ENCODE data around the gene GPD1L.

DNA sequence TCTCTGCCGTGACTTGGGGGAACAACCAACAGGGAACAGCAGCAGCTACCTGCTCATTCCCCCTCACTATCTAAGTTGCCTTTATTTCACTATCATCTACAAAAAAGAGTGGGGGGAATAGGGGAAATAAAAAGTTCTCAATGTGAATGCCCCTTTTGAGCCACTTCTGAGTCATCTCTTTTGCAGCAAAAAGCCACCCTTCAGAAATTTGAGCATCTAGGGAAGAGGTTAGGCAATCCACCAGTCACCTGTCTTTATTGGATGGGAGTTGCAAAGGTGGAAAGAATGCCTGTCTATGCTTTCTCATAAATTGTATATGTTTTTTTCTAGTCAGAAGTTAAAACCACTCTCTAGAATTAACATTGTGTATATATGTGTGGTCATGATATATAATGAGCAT, 41.1 kb downstream of the GPD1L start:
- TF ChIP-seq EZH2 (IDR thresholded peaks at IDR 0.05; ENCODE audit: insufficient read depth, low read length): no peak
- TF ChIP-seq, protein P1, sequence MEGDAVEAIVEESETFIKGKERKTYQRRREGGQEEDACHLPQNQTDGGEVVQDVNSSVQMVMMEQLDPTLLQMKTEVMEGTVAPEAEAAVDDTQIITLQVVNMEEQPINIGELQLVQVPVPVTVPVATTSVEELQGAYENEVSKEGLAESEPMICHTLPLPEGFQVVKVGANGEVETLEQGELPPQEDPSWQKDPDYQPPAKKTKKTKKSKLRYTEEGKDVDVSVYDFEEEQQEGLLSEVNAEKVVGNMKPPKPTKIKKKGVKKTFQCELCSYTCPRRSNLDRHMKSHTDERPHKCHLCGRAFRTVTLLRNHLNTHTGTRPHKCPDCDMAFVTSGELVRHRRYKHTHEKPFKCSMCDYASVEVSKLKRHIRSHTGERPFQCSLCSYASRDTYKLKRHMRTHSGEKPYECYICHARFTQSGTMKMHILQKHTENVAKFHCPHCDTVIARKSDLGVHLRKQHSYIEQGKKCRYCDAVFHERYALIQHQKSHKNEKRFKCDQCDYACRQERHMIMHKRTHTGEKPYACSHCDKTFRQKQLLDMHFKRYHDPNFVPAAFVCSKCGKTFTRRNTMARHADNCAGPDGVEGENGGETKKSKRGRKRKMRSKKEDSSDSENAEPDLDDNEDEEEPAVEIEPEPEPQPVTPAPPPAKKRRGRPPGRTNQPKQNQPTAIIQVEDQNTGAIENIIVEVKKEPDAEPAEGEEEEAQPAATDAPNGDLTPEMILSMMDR (IDR thresholded peaks at IDR 0.05; ENCODE audit: insufficient read depth, low read depth, low read length): no peak

All from astrocyte (in vitro differentiated cells and primary cell).